Middle frontal gyrus (tissue), 1 donor: ENCODE data around the gene C1QTNF2.

Experiments
- DNase-seq: peaks from one replicate; pipeline ENCODE4 v3.0.0-alpha.2; 2015; ENCODE audit warnings: low spot score; ENCODE audit errors: extremely low spot score

Gene C1QTNF2

DNA sequence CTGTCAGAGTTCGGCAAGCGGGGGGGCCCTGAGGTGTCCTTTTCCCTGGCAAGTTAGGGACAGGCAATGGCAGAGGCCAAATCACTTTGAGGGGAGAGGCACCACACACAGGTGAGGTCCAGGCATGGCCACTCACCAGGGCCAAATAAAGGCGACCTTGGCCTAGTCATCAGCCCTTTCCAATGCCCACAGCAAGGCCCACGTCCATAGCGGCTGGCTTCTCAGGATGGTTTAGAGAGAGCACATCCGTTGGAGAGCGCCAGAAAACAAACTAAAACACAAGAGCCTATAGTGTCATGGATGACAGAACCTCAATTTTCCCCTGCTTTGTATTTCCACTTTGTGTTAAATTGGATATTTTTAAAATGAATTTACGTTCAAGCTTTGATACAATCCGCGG lies 65.1 kb downstream of the C1QTNF2 start:
- DNase-seq = no peak

DNA sequence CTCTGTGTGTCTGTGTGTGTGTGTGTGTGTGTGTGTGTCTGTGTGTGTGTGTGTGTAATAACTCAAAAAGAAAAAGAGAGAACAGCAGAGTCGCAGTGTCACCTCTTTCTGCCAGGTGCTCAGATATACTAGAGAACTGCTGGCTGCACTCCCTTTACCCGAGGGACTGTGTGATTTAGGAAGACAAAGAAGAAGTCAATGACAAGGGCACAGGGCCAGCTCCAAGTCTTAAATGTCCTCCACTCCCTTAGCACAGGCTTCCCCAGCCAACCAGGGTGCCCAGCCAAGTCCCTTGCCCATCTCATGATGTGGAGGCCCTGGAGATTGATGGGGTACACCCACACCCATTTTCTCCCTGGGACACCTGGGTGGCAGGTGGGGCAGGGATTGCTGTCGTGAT lies 66.7 kb downstream of the C1QTNF2 start:
- no peak for DNase-seq

DNA sequence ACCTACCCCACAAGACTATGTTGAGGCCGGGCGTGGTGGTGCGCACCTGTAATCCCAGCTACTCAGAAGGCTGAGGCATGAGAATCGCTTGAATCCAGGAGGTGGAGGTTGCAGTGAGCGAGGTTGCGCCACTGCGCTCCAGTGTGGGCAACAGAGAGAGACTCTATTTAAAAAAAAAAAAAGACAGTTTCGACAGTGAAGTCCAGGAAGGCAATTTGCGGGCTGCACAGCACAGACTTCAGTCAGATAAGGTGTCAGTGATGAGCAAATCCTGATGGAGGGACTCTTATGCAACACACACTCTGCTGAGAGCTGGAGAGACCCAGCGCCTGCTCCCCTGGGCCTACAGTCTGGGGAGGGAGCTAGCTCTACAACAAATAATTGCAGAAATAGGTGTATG lies 72.2 kb downstream of the C1QTNF2 start:
- DNase-seq = no peak

DNA sequence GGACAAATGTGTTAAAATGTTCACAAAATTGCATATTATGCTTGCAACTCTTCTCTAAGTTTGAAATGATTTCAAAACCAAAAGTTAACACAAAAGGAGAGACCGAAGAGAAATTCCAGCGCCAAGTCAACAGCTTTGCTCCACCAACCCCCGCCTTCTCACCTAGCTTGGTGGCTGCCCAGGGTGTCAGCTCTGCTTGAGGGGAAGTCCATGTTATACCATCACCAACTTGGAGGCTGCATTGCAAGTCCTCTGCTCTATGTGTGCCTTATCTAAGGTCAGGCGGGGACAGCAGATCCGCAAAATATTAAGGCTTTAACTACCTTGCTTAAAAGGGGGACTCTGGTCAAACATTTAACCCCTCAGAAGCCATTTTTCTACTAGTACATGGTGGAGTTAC lies 72.7 kb downstream of the C1QTNF2 start:
- DNase-seq = no peak
